PC-3 (cell line): ENCODE measurements around the gene CMC1.
"Not testable (repeated sequence)": the region's sequence is repeated elsewhere in the genome, so short reads cannot be mapped to it uniquely, and the experiment has no call there.

Experiments
- CTCF ChIP-seq: fragments of 300-600 bp; sonication (generic); conservative IDR thresholded peaks from 2 replicates; pipeline ENCODE4 v1.5.1; 2017; ENCODE audit warnings: antibody characterized with exemption, low read depth, mild to moderate bottlenecking, low read length
- EZH2 ChIP-seq: fragments of 300-600 bp; sonication (generic); IDR thresholded peaks from one replicate; pipeline ENCODE4 v1.6.1; 2017; ENCODE audit warnings: antibody characterized with exemption, mild to moderate bottlenecking, low read length; ENCODE audit not compliant: unreplicated experiment

GRCh38 chr3:28269884-28270283 is 28.5 kb downstream of the CMC1 start:
- not testable (repeated sequence) for TF ChIP-seq CTCF, EZH2
